ENCODE data around the gene PATZ1.

- TF ChIP-seq, protein P1, sequence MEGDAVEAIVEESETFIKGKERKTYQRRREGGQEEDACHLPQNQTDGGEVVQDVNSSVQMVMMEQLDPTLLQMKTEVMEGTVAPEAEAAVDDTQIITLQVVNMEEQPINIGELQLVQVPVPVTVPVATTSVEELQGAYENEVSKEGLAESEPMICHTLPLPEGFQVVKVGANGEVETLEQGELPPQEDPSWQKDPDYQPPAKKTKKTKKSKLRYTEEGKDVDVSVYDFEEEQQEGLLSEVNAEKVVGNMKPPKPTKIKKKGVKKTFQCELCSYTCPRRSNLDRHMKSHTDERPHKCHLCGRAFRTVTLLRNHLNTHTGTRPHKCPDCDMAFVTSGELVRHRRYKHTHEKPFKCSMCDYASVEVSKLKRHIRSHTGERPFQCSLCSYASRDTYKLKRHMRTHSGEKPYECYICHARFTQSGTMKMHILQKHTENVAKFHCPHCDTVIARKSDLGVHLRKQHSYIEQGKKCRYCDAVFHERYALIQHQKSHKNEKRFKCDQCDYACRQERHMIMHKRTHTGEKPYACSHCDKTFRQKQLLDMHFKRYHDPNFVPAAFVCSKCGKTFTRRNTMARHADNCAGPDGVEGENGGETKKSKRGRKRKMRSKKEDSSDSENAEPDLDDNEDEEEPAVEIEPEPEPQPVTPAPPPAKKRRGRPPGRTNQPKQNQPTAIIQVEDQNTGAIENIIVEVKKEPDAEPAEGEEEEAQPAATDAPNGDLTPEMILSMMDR (IDR thresholded peaks at IDR 0.05): no peak
- TF ChIP-seq E2F6 (IDR thresholded peaks at IDR 0.05; ENCODE audit: borderline replicate concordance, low read depth) (no peak), POLR2A (IDR thresholded peaks at IDR 0.05; ENCODE audit: low read length) (no peak), MYC (IDR thresholded peaks at IDR 0.05; ENCODE audit: borderline replicate concordance, low read length) (no peak)
These were observed 50.8 kb downstream of the PATZ1 start for GRCh38 chr22:31295360-31295759.

All from A549 (cell line).